CD1c-positive myeloid dendritic cell (primary cell): ENCODE measurements around the gene ZGRF1.
"Not testable (repeated sequence)": the region's sequence is repeated elsewhere in the genome, so short reads cannot be mapped to it uniquely, and the experiment has no call there.

Source experiments
- DNase-seq: peaks from one replicate; pipeline ENCODE4 v3.0.0-alpha.2; 2016; ENCODE audit errors: extremely low spot score

The ZGRF1 gene

GRCh38 chr4:112636688-112637551 is at the start of gene ZGRF1, which contains the start of gene LARP7:
Gene ZGRF1, minus strand, starts transcription at chr4:112636909. Its CDS starts 3,733 bp downstream, at chr4:112633176.
Gene LARP7, plus strand, starts transcription at chr4:112637143. Its CDS starts 7,527 bp downstream, at chr4:112644670.
- DNase-seq: peak; percentile 100

GRCh38 chr4:112680996-112681395 is 44.3 kb upstream of the ZGRF1 start:
- DNase-seq: no peak

GRCh38 chr4:112677519-112678091 is 40.9 kb upstream of the ZGRF1 start:
- DNase-seq: no peak

GRCh38 chr4:112674376-112674775 is 37.7 kb upstream of the ZGRF1 start:
- DNase-seq: no peak

- no peak for DNase-seq
These were observed 37.0 kb upstream of the ZGRF1 start for GRCh38 chr4:112673686-112674085.

GRCh38 chr4:112673076-112673475 is 36.4 kb upstream of the ZGRF1 start:
- no peak for DNase-seq

GRCh38 chr4:112668131-112668530 is 31.4 kb upstream of the ZGRF1 start:
- no peak for DNase-seq

- DNase-seq: no peak
These were observed 27.9 kb upstream of the ZGRF1 start for GRCh38 chr4:112664611-112665010.

- not testable (repeated sequence) for DNase-seq
These were observed 19.4 kb upstream of the ZGRF1 start for GRCh38 chr4:112656115-112656514.

- DNase-seq: no peak
These were observed 18.6 kb upstream of the ZGRF1 start for GRCh38 chr4:112655270-112655669.

- no peak for DNase-seq
These were observed 15.5 kb upstream of the ZGRF1 start for GRCh38 chr4:112652216-112652615.

- no peak for DNase-seq
These were observed 14.9 kb upstream of the ZGRF1 start for GRCh38 chr4:112651641-112652040.

- no peak for DNase-seq
These were observed 13.6 kb upstream of the ZGRF1 start for GRCh38 chr4:112650332-112650731.

- no peak for DNase-seq
These were observed 12.3 kb upstream of the ZGRF1 start for GRCh38 chr4:112649055-112649408.

GRCh38 chr4:112648263-112649054 is 11.8 kb upstream of the ZGRF1 start:
- DNase-seq: no peak

- DNase-seq: no peak
These were observed 11.1 kb upstream of the ZGRF1 start for GRCh38 chr4:112647785-112648184.

GRCh38 chr4:112646632-112647537 is 10.2 kb upstream of the ZGRF1 start:
- no peak for DNase-seq

GRCh38 chr4:112645541-112646329 is 9.0 kb upstream of the ZGRF1 start:
- no peak for DNase-seq

- not testable (repeated sequence) for DNase-seq
These were observed 8.2 kb upstream of the ZGRF1 start for GRCh38 chr4:112644595-112645535.
